ENCODE measurements around the gene TFR2. TPM values are rescaled to one million over a fixed set of nuclear protein-coding genes. Genes with fewer than 3 reads are reported as not detected.
"Not testable (repeated sequence)": the region's sequence is repeated elsewhere in the genome, so short reads cannot be mapped to it uniquely, and the experiment has no call there.

Gene TFR2
- total and polyA plus RNA-seq, 8 donors, result 1.2 to 11.6 (median 3.2) TPM; not detected in 1

- H3K4me1 ChIP-seq, result peaks cover 0 to under 1% (median 0%) of the 10 kb centered on the region in 4 donors
- no peak overlapping the region for H3K4me3 ChIP-seq
- intact Hi-C loops (cut with DNase I; ENCODE audit: low total_unique reads), result no loop called here
- no peak for DNase-seq
- no peaks in the 10 kb centered on the region for H3K27me3 ChIP-seq
- no peaks in the 10 kb centered on the region for H3K9me3 ChIP-seq
- H3K27ac ChIP-seq, result no peak overlapping the region
- 75 to 84% (median 79%) methylated on average over 16 of the region's 16 CpGs for WGBS, 5 donors
- TF ChIP-seq EP300 (IDR thresholded peaks at IDR 0.05) (no peak), POLR2AphosphoS5 (IDR thresholded peaks at IDR 0.05) (no peak), POLR2A (IDR thresholded peaks at IDR 0.05) (no peak)
- TF ChIP-seq, protein P1, sequence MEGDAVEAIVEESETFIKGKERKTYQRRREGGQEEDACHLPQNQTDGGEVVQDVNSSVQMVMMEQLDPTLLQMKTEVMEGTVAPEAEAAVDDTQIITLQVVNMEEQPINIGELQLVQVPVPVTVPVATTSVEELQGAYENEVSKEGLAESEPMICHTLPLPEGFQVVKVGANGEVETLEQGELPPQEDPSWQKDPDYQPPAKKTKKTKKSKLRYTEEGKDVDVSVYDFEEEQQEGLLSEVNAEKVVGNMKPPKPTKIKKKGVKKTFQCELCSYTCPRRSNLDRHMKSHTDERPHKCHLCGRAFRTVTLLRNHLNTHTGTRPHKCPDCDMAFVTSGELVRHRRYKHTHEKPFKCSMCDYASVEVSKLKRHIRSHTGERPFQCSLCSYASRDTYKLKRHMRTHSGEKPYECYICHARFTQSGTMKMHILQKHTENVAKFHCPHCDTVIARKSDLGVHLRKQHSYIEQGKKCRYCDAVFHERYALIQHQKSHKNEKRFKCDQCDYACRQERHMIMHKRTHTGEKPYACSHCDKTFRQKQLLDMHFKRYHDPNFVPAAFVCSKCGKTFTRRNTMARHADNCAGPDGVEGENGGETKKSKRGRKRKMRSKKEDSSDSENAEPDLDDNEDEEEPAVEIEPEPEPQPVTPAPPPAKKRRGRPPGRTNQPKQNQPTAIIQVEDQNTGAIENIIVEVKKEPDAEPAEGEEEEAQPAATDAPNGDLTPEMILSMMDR (IDR thresholded peaks at IDR 0.05), result no peak
- no peaks in the 10 kb centered on the region for H3K36me3 ChIP-seq
Measured at GRCh38 chr7:100667331-100668068, 26.1 kb upstream of the TFR2 start.

GRCh38 chr7:100665168-100665726 lies 23.9 kb upstream of the TFR2 start:
- Histone ChIP-seq H3K36me3 (no peaks in the 10 kb centered on the region), H3K4me3 (no peak overlapping the region), H3K27ac (no peak overlapping the region), H3K9me3 (no peaks in the 10 kb centered on the region), H3K4me1 (no peaks in the 10 kb centered on the region), H3K27me3 (peaks cover 0 to 9% (median 0%) of the 10 kb centered on the region in 3 donors)
- TF ChIP-seq POLR2A (IDR thresholded peaks at IDR 0.05) (no peak), EP300 (IDR thresholded peaks at IDR 0.05) (no peak), POLR2AphosphoS5 (IDR thresholded peaks at IDR 0.05) (no peak)
- TF ChIP-seq, protein P1 (IDR thresholded peaks at IDR 0.05), result no peak
- no peak for DNase-seq
- intact Hi-C loops (cut with DNase I; ENCODE audit: low total_unique reads), result no loop called here
- WGBS, 5 donors, result 92 to 95% (median 94%) methylated on average over 5 of the region's 5 CpGs

- 63 to 72% (median 66%) methylated on average over 9 to 12 of the region's 12 CpGs for WGBS, 5 donors
- H3K27ac ChIP-seq; H3K4me3 ChIP-seq; intact Hi-C loops (cut with DNase I; ENCODE audit: low total_unique reads); H3K9me3 ChIP-seq; H3K36me3 ChIP-seq; H3K4me1 ChIP-seq: not testable (repeated sequence)
- H3K27me3 ChIP-seq, result peaks cover 0 to 34% (median 7%) of the 10 kb centered on the region in 3 donors
- DNase-seq, result peak in 1 of 2 donors; percentile 56
Measured at GRCh38 chr7:100662194-100662776, 20.9 kb upstream of the TFR2 start.

- peaks cover 9 to 87% (median 33%) of the 10 kb centered on the region in 3 donors for H3K27me3 ChIP-seq
- TF ChIP-seq POLR2AphosphoS5 (IDR thresholded peaks at IDR 0.05) (no peak), EP300 (IDR thresholded peaks at IDR 0.05) (no peak), POLR2A (IDR thresholded peaks at IDR 0.05) (no peak)
- TF ChIP-seq, protein P1 (IDR thresholded peaks at IDR 0.05), result no peak
- WGBS, 5 donors, result 9 to 25% (median 13%) methylated on average over 29 to 63 of the region's 63 CpGs
Measured at GRCh38 chr7:100655908-100656674, 14.7 kb upstream of the TFR2 start, which contains the start of gene ACTL6B. Gene ACTL6B (minus strand): TSS chr7:100656448. CDS start chr7:100656354, 94 bp downstream.

More at GRCh38 chr7:100655908-100656674, 14.7 kb upstream of the TFR2 start, which contains the start of gene ACTL6B:
- Histone ChIP-seq H3K27ac (no peak within 1 kb of the TSS), H3K4me3 (peak within 1 kb of the TSS in 3 of 4 donors; percentile 4 to 17 (median 17)), H3K4me1 (peaks cover 0 to 11% (median 2%) of the 10 kb centered on the region in 4 donors), H3K9me3 (no peaks in the 10 kb centered on the region), H3K36me3 (no peaks in the 10 kb centered on the region)
- intact Hi-C loops (cut with DNase I; ENCODE audit: low total_unique reads), result no loop called here
- peak; percentile 59 to 86 for DNase-seq
